SK-N-MC (cell line): ENCODE measurements around the gene PDE4C.

Experiments
- EZH2 ChIP-seq: fragments of 200-600 bp; sonication (generic); IDR thresholded peaks from one replicate; pipeline ENCODE4 v1.6.1; 2017; ENCODE audit warnings: antibody characterized with exemption
- FOXP2 ChIP-seq: optimal IDR thresholded peaks from 2 replicates; pipeline ENCODE3; 2011; ENCODE audit warnings: mild to moderate bottlenecking, moderate library complexity; ENCODE audit not compliant: insufficient read depth; ENCODE audit errors: extremely low read length, control extremely low read depth
- POLR2AphosphoS5 ChIP-seq: IDR thresholded peaks from 2 replicates; pipeline ENCODE4 v1.6.1; 2012; ENCODE audit warnings: mild to moderate bottlenecking, low read depth, low read length, borderline replicate concordance

GRCh38 chr19:18218159-18218558, 8.1 kb downstream of the PDE4C start:
- TF ChIP-seq POLR2AphosphoS5 (no peak), EZH2 (no peak), FOXP2 (no peak)
